ENCODE measurements around the gene DEPP1.

DEPP1 gene

GRCh38 chr10:44930904-44931620, 47.5 kb downstream of the DEPP1 start:
- no peak for DNase-seq

- no peak for DNase-seq
Measured at GRCh38 chr10:44929356-44930255, 49.0 kb downstream of the DEPP1 start.

- no peak for DNase-seq
Measured at GRCh38 chr10:44928462-44928861, 50.1 kb downstream of the DEPP1 start.

- no peak for DNase-seq
Measured at GRCh38 chr10:44927352-44927751, 51.3 kb downstream of the DEPP1 start.

GRCh38 chr10:44926751-44927351, 51.8 kb downstream of the DEPP1 start:
- DNase-seq = no peak
